ENCODE measurements around the gene CCNK.

GRCh38 chr14:99509871-99510555, 28.8 kb downstream of the CCNK start:
- TF ChIP-seq POLR2A (IDR thresholded peaks at IDR 0.05), result no peak
- TF ChIP-seq CTCF (IDR thresholded peaks at IDR 0.05 in 4 of 5, conservative IDR thresholded peaks at IDR 0.05 in 1 of 5), result no peak
